Measurements from ENCODE around the gene NRBF2. TPM values are rescaled to one million over a fixed set of nuclear protein-coding genes. Genes with fewer than 3 reads are reported as not detected.
"Not testable (repeated sequence)": the region's sequence is repeated elsewhere in the genome, so short reads cannot be mapped to it uniquely, and the experiment has no call there.

NRBF2 gene
- 18.2 and 19.6 TPM in 2 replicates for polyA plus RNA-seq (2014; cell fraction: cytosol; rRNA removed)
- polyA plus RNA-seq (2014; cell fraction: nucleus; rRNA removed), result 13.7 and 14.0 TPM in 2 replicates

DNA sequence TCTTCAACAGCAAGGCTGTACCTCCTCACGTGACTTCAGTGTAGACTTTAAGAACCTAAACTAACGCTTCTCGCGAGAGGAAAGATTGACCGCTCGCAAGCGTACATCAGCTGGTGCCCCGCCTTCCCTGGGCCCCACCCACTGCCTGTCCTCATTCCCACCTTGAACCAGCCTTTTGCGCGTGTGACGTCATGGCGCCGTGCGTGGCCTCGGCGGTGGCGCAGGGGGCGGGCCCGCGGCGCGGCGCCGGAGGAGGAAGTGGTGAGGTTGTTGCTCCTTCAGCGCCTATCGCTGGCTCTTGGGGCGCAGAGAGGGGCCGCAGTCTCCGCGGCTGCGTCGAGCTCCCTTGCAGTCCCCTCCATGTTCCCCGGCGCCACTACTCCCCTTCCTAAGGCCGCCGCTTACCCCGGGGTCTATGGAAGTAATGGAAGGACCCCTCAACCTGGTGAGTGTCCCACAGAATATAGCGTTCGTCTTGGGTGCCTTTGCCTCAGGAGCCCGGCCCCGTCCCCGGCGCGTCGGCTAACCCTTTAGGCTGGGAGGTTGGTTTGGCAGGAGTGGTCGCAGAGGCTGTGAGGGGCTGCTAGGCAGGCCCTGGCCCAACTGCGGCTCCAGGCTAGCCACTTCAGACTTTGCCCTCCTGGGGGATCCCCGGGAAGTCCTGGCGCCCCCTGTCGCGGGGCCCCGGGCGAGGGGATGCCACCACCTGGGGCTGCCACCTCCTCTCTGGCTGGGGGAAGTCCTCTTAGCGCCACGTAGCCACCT lies at the start of gene NRBF2:
Gene NRBF2, plus strand, starts transcription at position 273 of the 765 bp plus-strand sequence. Its CDS starts 143 bp downstream, at position 416.
- peak; percentile 99 for DNase-seq (ENCODE audit: low spot score)

DNA sequence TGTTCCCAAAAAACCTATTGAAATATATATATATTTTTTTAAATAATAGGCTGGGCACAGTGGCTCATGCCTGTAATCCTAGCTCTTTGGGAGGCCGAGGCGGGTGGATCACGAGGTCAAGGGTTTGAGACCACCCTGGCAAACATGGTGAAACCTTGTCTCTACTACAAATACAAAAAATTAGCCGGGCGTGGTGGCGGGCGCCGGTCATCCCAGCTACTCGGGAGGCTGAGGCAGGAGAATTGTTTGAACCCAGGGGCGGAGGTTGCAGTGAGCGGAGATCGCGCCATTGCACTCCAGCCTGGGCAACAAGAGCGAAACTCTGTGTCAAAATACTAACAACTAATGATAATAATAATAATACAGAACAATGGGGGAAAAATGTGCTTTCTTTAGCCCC lies 49.7 kb upstream of the NRBF2 start:
- DNase-seq (ENCODE audit: low spot score), result not testable (repeated sequence)

DNA sequence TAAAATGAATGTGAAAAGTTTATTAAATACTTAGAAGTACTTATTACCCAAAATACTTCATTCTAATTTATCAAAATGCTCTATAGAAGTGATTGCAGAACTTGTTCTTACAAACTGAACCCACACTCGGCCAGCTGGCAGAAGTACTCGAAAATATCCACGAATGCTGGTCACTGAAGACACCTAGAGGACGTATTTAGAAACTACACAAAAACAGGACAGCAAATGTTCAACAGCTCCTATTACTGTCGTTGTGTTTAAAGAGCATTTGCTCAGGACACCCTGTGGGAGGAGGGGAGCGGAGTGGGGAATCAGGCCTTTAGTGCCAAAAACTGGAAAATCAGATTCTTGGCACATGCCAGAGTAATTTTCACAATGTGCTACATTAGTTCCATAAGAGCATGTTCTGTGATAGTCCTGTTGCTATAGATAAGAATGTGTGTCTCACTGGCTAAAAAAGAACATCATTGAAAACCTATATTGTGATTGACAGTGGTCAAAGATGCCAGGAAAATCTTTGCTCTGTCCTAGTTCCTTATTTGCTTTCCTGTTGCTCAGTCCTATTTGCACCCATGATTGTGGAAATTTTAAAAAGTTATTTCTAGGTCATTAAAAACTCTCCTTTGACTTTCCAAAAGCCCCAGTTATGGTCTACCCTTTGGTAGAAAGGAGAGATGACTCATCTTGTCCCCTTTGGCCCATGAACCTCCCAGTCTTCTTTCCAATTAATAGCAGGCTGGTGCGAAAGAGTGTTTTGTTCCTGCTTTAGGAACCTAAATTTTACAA lies 49.0 kb upstream of the NRBF2 start:
- peak; percentile 64 for DNase-seq (ENCODE audit: low spot score)

DNA sequence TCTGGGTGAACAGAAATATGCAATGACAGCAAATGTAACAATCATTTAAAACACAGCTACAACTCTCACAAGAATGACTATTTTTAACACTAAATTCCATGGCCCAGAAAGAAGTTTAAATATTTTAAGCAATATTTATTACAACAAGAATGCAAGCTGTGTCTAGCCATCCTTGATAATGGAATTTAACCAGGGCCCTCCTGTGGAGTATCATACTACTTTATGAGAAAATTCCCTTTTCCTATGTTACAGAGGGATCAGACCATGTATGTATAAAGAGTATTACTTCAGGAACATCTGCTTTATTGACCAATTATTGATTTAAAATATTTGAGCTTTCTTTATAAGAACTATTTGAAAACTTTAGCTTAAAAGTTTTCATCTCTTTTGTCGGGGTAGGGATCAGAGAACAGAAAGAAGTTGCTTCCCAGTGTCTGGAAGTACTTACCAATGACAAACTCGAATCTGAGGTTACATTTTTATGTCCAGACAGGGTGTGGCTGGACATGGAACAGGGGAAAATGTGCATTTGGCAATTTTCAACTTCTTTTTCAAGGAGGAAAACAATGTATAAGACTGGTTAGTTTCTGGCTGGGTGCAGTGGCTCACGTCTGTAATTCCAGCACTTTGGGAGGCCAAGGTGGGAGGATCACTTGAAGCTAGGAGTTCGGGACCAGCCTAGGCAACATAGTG lies 48.3 kb upstream of the NRBF2 start:
- no peak for DNase-seq (ENCODE audit: low spot score)

DNA sequence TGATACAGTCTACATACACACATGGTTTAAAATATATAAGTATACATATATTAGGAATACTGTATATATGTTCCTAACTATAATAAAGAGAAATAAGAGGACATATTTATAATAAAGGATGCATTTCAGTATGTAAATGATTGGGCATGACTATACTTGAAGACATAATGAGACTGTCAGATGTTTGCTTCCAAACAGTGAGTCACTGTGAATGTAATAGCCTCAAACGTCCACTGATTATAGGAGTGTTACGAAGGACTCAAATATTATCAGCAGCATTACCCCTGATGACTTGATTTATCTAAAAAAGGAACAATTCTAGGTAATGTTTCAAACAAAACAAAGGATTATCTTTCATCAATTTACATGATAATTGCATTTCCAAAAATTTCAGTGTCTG lies 39.9 kb upstream of the NRBF2 start:
- no peak for DNase-seq (ENCODE audit: low spot score)

DNA sequence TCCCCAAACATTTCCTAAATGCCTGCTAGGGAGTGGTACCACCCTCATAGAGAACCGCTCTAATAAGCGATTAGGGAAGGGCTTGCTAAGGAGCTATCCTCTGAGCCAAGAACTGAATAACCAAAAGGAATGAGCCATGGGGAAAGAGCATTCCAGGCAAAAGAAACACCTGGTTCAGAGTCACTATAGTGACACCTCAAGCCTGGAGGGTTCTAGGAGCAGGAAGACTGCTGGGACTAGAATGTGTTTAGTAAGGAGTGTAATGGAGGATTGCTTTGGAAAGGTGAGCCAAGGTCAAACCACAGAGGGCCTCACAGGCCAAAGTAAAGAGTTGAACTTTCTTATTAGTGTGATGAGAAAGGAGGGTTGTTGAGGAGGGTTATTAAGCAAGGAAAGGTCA lies 38.7 kb upstream of the NRBF2 start:
- DNase-seq (ENCODE audit: low spot score), result no peak

DNA sequence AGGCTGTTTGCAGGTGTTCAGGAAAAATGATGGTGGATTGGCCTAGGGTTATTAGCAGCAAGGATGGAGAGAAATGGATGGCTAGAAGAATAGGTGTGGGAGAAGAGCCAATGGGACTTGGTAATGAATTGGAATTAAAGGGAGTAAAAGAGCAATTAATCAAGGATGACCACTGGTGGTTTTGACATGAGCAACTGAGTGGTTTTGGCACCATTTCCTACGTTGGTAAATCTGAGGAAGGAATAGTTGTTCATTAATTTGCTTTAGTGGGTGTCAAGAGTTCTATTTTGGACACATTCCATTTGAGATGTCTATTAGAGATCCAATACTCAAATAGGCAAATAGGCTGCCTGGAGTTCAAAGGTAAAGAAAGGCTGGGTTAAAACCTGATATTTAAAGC lies 38.2 kb upstream of the NRBF2 start:
- no peak for DNase-seq (ENCODE audit: low spot score)

DNA sequence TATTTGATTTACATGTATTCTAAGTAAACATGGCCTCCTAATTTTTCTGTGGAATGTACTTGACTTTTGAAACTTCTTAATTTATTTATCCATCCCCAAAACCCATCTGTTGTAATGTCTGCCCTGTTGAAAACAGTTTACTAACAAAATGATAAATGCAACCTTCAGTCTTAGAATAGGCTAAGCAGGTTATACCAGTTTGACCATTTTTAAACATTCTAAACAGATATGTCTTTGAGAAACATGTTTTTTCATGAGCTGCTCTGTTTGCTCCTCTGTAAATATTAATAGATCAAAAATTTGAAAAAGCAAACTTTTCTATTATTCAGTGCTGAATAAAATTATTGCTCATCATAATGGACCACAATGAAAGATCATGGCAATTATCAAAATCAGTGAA lies 33.4 kb upstream of the NRBF2 start:
- no peak for DNase-seq (ENCODE audit: low spot score)

DNA sequence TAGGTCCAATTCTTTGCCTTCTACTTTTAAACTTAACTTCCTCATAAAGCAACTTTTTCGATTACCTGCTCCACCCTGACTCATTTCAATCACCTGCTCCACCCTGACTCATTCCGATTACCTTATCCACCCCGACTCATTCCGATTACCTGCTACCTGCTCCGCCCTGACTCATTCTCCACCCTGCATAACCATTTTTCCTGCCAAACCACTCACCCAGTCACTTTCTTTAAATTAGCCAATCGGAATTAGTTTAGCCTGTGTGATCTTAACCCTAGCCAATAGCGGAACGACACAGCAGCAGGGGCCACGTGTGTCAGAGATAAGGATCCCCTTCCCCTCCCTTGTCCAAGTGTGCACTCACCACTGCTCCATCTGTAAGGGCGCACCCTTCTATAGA lies 32.0 kb upstream of the NRBF2 start:
- not testable (repeated sequence) for DNase-seq (ENCODE audit: low spot score)

DNA sequence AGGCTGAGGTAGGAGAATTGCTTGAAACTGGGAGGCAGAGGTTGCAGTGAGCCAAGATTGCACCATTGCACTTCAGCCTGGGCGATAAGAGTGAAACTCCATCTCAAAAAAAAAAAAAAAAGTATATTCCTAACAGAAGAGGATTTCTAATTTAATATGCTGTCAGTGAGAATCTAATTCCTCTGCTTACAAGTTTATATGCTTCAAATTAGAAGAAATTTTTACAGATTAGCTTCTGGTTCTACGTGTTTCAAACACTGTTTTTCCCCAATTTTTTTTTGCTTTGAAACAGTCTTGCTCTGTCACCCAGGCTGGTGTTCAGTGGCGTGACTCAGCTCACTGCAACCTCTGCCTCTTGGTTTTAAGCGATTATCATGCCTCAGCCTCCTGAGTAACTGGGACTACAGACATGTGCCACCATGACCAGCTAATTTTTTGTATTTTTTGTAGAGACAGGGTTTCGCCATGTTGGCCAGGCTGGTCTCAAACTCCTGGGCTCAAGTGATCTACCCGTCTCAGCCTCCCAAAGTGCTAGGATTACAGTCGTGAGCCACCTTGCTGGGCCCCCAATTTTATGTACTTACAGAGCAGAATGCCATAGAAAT lies 30.7 kb upstream of the NRBF2 start:
- DNase-seq (ENCODE audit: low spot score), result not testable (repeated sequence)

DNA sequence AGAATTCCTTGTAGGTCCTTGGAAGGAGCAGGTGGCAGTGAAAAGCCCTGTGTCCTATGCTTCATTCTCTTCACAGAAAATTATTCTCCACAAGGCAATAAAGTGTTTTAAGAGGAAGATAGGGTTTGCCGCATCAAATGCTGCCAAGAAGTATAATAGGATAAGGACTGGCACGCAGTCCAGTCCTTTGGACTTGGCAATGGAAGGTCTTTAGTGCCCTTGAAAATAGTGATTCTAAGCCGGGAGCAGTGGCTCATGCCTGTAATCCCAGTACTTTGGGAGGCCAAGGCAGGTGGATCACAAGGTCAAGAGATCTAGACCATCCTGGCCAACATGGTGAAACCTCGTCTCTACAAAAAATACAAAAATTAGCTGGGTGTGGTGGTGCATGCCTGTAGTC lies 29.9 kb upstream of the NRBF2 start:
- not testable (repeated sequence) for DNase-seq (ENCODE audit: low spot score)

DNA sequence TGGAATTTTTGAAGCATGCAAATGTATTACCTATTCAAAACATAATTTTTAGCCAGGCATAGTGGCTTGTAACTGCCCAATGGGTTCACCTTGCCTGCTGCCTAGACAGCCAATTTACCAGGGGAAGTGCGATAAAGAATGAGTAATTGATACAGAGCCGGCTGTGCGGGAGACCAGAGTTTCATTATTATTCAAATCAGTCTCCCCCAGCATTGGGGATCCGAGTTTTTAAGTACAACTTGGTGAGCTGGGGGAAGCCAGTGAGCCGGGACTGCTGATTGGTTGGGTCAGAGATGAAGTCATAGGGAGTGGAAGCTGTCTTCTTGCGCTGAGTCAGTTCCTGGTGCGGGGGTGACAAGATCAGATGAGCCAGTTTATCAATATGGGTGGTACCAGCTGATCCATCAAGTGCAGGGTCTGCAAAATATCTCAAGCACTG lies 29.1 kb upstream of the NRBF2 start:
- DNase-seq (ENCODE audit: low spot score), result no peak

DNA sequence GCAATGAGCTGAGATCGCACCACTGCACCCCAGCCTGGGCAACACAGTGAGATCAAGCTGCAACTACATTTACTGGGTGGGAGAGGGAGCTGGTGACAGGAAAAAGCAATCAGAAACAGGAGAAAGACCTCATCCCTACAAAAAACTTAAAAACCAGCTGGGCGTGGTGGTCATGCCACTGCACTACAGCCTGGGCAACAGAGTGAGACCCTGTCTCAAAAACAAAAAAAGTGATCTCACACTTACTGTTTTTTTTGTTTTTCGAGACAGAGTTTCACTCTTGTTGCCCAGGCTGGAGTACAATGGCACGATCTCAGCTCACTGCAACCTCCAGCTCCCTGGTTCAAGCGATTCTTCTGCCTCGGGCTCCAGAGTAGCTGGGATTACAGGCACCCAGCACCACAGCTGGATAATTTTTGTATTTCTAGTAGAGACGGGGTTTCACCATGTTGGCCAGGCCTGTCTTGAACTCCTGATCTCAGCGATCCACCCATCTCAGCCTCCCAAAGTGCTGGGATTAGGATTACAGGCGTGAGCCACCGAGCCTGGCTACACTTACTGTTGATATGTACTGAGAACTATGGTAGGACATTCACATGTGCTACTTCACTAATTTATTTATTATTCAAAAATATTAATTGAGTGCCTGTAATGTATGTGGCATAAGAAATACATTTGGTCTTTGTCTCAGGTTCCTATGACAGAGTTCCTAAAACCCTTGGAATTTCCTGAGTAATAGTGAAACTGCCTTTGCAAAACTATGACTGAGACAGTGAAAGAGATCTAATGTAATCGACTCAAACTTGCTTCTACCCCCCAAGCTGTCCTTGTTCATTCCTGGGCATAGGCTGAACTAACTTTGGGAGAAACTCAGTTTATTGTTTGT lies 27.7 kb upstream of the NRBF2 start:
- no peak for DNase-seq (ENCODE audit: low spot score)

DNA sequence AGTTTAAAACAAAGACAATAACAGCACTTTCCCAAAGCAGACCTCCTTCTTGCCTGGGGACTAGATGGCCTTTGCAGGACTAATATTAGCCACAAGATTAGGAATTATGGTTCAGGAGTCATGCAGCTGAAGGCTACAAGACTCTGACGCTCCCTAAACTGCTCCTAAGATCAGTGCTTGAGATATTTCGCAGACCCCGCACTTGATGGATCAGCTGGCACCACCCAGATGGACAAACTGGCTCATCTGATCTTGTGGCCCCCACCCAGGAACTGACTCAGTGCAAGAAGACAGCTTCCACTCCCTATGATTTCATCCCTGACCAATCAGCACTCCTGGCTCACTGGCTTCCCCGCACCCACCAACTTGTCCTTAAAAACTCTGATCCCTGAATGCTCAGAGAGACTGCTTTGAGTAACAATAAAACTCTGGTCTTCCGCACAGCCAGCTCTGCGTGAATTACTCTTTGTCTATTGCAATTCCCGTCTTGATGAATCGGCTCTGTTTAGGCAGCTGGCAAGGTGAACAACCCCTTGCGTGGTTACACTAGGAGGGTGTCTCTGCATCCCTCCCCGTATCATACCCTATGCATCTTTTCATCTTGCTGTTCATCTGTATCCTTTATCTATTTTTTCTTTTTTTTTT lies 26.9 kb upstream of the NRBF2 start:
- no peak for DNase-seq (ENCODE audit: low spot score)

DNA sequence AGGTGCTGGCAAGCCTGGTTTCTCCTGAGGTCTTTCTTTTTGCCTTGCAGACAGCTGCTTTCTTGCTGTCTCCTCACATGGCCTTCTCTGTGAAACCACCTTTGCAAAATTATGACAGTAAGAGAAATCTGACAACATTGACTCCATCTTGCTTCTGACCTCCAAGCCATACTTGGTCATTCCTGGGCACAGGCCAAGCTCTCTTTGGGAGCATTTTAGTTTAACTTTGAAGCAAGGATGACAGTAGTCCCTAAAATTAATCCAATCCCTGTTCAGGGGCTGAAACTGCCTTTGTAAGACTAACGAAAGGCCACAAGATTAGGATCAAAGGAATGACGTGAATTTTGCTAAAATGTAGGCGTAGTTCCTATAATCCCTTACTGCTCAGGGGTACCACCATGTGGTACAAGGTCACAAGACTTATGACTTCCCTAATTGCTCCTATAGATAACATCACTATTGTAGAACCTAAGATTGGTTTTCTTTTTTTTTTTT lies 25.1 kb upstream of the NRBF2 start:
- no peak for DNase-seq (ENCODE audit: low spot score)

DNA sequence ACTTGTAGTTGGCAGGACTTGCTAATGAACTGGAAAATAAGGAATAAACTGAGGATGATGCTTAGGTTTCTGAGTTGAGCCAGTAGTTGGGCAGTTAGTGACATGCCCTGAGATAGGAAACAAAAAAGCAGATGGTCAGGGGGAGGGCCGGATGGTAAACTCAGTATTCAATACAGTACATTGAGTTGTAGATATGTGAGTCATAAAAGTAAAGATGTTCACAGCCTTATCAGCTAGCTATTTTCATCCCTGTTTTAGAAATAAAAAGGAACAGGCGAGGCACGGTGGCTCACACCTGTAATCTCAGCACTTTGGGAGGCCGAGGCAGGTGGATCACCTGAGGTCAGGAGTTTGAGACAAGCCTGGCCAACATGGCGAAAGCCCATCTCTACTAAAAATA lies 22.2 kb upstream of the NRBF2 start:
- no peak for DNase-seq (ENCODE audit: low spot score)

DNA sequence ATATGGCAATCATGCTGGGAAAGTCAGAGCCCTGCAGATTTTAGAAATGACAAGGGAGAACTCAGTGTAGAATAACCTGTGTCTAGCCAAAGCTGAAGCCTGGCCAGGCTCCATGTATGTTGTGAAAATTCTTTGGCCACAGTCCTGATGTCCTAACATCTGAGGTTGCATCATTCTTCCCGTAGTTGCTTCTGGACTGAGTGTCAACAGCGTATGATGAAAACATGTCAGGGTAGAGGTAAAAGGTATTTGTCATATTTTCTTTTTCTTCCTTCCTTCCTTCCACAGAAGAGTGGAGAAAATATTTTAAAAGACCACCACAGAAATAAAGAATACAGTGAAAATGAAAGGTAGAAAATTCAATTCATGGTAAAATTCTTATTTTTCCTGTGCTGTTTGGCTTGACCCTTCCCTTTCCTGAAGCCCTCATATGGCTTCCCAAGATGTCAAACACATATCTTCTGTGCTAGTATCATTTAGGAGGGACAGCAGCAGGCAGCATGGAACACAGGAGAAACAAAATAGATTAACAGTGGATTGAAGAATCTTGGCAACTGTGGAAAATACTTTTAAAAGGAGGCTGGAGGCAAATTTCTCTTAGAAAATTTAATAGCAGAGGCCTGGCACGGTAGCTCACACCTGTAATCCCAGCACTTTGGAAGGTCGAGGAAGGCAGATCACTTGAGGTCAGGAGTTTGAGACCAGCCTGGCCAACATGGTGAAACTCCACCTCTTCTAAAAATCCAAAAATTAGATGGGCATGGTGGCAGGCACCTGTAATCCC lies 18.9 kb upstream of the NRBF2 start:
- no peak for DNase-seq (ENCODE audit: low spot score)

DNA sequence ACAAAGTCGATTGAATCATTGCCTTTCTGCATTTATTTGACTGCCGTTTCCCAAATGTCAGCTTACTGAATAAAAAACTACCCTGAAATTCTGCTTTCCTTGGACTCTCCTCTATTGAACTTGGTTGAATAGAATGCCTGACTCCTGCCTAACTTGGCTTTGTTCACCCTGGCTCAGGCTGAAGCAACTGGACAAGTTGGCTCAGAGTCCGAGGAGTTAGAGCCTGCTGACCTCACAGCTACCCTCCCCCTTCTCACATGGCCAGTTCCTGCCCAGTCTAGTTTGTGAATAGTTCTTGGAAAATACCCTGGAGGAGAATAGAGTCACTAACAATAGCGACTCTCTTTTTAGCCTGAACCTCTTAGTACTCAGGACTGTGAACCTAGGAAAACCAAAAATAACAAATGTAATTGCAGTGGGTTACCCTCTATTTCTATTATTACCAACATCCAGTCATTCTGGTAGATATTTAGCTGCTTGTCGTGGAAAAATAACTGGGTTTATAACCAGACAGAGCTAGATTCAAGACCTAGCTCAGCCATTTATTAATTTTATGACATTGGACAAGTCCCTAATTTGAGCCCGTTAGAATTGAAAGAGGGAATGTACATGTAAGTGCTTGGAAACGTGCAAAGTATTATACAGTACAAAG lies 17.3 kb upstream of the NRBF2 start:
- no peak for DNase-seq (ENCODE audit: low spot score)

All from SK-N-DZ (cell line).